SK-N-SH (cell line): ENCODE data around the gene ZNF615. TPM values are rescaled to one million over a fixed set of nuclear protein-coding genes. Genes with fewer than 3 reads are reported as not detected.
A peak's percentile ranks its signal among the peaks of the same experiment; 100 is the strongest.

Experiments
- CTCF ChIA-PET: fragments of 300-600, 350-600 bp; formaldehyde crosslinking; extraction: SDS; loops from one replicate; lab custom pipeline; 2021; lab: Yijun Ruan, JAX
- POLR2A ChIA-PET: fragments of 350-600 bp; sonication (Branson Sonifier 250); formaldehyde crosslinking; extraction: SDS; loops from one replicate; lab custom pipeline; 2020; ENCODE audit warnings: antibody characterized with exemption, inconsistent platforms; lab: Yijun Ruan, JAX
- DNase-seq: peaks from one replicate; pipeline ENCODE4 v3.0.0; 2012
- H2AFZ ChIP-seq: fragments of 200-600 bp; sonication (generic); 2 replicates; pipeline ENCODE4 v1.8.1; 2016; ENCODE audit warnings: antibody characterized with exemption, mild to moderate bottlenecking, low read depth
- H3F3A ChIP-seq: fragments of 200-600 bp; sonication (generic); replicated peaks from 2 replicates; pipeline ENCODE3; 2016; ENCODE audit warnings: antibody characterized with exemption, mild to moderate bottlenecking; ENCODE audit not compliant: insufficient read depth
- H3K27ac ChIP-seq, 2 experiments: fragments of 200-500 bp in 1 of 2; fragments of 200-600 bp in 1 of 2; sonication (Bioruptor generic) in 1 of 2; sonication (generic), shearing (Covaris generic) in 1 of 2; 2 replicates each; pipeline versions ENCODE4 v1.5.1 to v1.6.1; 2014 to 2016; ENCODE audit warnings: low read depth in 2 of 2, inconsistent platforms in 1 of 2, low read length in 1 of 2, mild to moderate bottlenecking in 1 of 2, mixed read lengths in 1 of 2
- H3K27me3 ChIP-seq: fragments of 200-600 bp; sonication (generic), shearing (Covaris generic); 2 replicates; pipeline ENCODE4 v1.6.1; 2016; ENCODE audit warnings: mixed run types; ENCODE audit not compliant: insufficient read depth
- H3K36me3 ChIP-seq, 2 experiments: fragments of 200-500 bp in 1 of 2; fragments of 200-600 bp in 1 of 2; sonication (Bioruptor generic) in 1 of 2; sonication (generic) in 1 of 2; replicated peaks in 1 of 2; 2 replicates each; pipeline versions ENCODE3 to v1.5.1; 2014 to 2016; ENCODE audit warnings: low read length in 1 of 2, mild to moderate bottlenecking in 1 of 2; ENCODE audit not compliant: insufficient read depth in 2 of 2, control insufficient read depth in 1 of 2
- H3K4me1 ChIP-seq, 2 experiments: fragments of 200-500 bp in 1 of 2; fragments of 200-600 bp in 1 of 2; sonication (Bioruptor generic) in 1 of 2; sonication (generic), shearing (Covaris generic) in 1 of 2; 2 replicates each; pipeline versions ENCODE4 v1.5.1 to v1.6.1; 2014 to 2016; ENCODE audit warnings: low read depth in 1 of 2, low read length in 1 of 2, mixed run types in 1 of 2; ENCODE audit not compliant: insufficient read depth in 2 of 2, control insufficient read depth in 1 of 2
- H3K4me2 ChIP-seq: fragments of 200-600 bp; sonication (generic), shearing (Covaris generic); 2 replicates; pipeline ENCODE4 v1.6.1; 2017; ENCODE audit warnings: mixed run types
- H3K4me3 ChIP-seq, 2 experiments: fragments of 200-500 bp in 1 of 2; fragments of 200-600 bp in 1 of 2; sonication (Bioruptor generic) in 1 of 2; sonication (generic), shearing (Covaris generic) in 1 of 2; 2 replicates each; pipeline versions ENCODE4 v1.5.1 to v1.8.1; 2014 to 2016; ENCODE audit warnings: low read depth in 2 of 2, inconsistent platforms in 1 of 2, low read length in 1 of 2, mild to moderate bottlenecking in 1 of 2, mixed read lengths in 1 of 2, moderate library complexity in 1 of 2
- H3K79me2 ChIP-seq: fragments of 200-600 bp; sonication (generic); 2 replicates; pipeline ENCODE4 v1.8.1; 2017; ENCODE audit warnings: mild to moderate bottlenecking; ENCODE audit not compliant: insufficient read depth
- H3K9ac ChIP-seq: fragments of 200-600 bp; sonication (generic); 2 replicates; pipeline ENCODE4 v1.6.1; 2017; ENCODE audit warnings: mixed run types
- H3K9me2 ChIP-seq: fragments of 200-600 bp; sonication (generic); 2 replicates; pipeline ENCODE4 v1.6.1; 2017; ENCODE audit warnings: mixed run types
- H3K9me3 ChIP-seq: fragments of 200-600 bp; sonication (generic); 2 replicates; pipeline ENCODE4 v1.6.1; 2017; ENCODE audit warnings: mixed run types, mild to moderate bottlenecking, moderate library complexity
- H4K20me1 ChIP-seq: fragments of 200-600 bp; sonication (generic); 2 replicates; pipeline ENCODE4 v1.6.1; 2017; ENCODE audit warnings: mild to moderate bottlenecking, mixed run types; ENCODE audit not compliant: insufficient read depth
- CTCF ChIP-seq: fragments of 200-600 bp; sonication (generic); IDR thresholded peaks from 2 replicates; pipeline ENCODE4 v1.6.1; 2017; ENCODE audit warnings: antibody characterized with exemption, mild to moderate bottlenecking, moderate library complexity
- ELF1 ChIP-seq: IDR thresholded peaks from 2 replicates; pipeline ENCODE4 v1.4.0; 2012
- EP300 ChIP-seq, 2 experiments: IDR thresholded peaks; 2 replicates each; pipeline versions ENCODE4 v1.4.0 to v1.6.1; 2012; ENCODE audit warnings: borderline replicate concordance in 1 of 2, low read depth in 1 of 2, low read length in 1 of 2
- FOXJ3 ChIP-seq: sonication (generic); formaldehyde crosslinking; IDR thresholded peaks from 2 replicates; pipeline ENCODE4 v1.5.1; 2020; ENCODE audit warnings: mild to moderate bottlenecking, missing genetic modification reagents
- FOXM1 ChIP-seq: IDR thresholded peaks from 2 replicates; pipeline ENCODE4 v1.4.0; 2012; ENCODE audit warnings: low read depth, mild to moderate bottlenecking
- GATA2 ChIP-seq: sonication (generic); formaldehyde crosslinking; IDR thresholded peaks from 2 replicates; pipeline ENCODE4 v1.5.0; 2020; ENCODE audit warnings: mild to moderate bottlenecking, missing genetic modification reagents
- MXI1 ChIP-seq: IDR thresholded peaks from 2 replicates; pipeline ENCODE4 v1.6.1; 2012; ENCODE audit warnings: mild to moderate bottlenecking, low read depth, low read length, improper control_type of control experiment
- NFIC ChIP-seq: IDR thresholded peaks from 2 replicates; pipeline ENCODE4 v1.4.0; 2012; ENCODE audit warnings: borderline replicate concordance
- NRF1 ChIP-seq: IDR thresholded peaks from 2 replicates; pipeline ENCODE4 v1.6.1; 2012; ENCODE audit warnings: low read depth, mild to moderate bottlenecking, low read length
- PBX3 ChIP-seq: IDR thresholded peaks from 2 replicates; pipeline ENCODE4; 2012
- POLR2AphosphoS5 ChIP-seq: IDR thresholded peaks from 2 replicates; pipeline ENCODE4 v1.6.1; 2012; ENCODE audit warnings: low read depth, low read length
- RAD21 ChIP-seq: IDR thresholded peaks from 2 replicates; pipeline ENCODE4 v1.6.1; 2012; ENCODE audit warnings: mild to moderate bottlenecking, low read length
- RFX5 ChIP-seq: IDR thresholded peaks from 2 replicates; pipeline ENCODE4 v1.6.1; 2012; ENCODE audit warnings: mild to moderate bottlenecking, improper control_type of control experiment, low read length
- RXRA ChIP-seq: IDR thresholded peaks from 2 replicates; pipeline ENCODE4 v1.4.0; 2012; ENCODE audit warnings: low read depth, mild to moderate bottlenecking, borderline replicate concordance
- TEAD4 ChIP-seq: IDR thresholded peaks from 2 replicates; pipeline ENCODE4 v1.4.0; 2012; ENCODE audit warnings: mild to moderate bottlenecking, borderline replicate concordance; ENCODE audit not compliant: insufficient read depth
- ZBTB33 ChIP-seq: IDR thresholded peaks from 2 replicates; pipeline ENCODE4 v1.4.0; 2012; ENCODE audit warnings: low read depth, borderline replicate concordance
- WGBS: methylation state at CpG from one replicate; pipeline ENCODE4 v1.1.6; 2017; ENCODE audit warnings: low lambda C conversion rate; 5-methylcytosine and 5-hydroxymethylcytosine counted together
- polyA plus RNA-seq, 3 experiments: library from polyadenylated mRNA; depleted of rRNA; stranded (reverse); fragments of >200 nt; gene quantifications; 2 replicates each; pipeline ENCODE4 v1.2.3, GENCODE V29; 2012

The ZNF615 gene
- polyA plus RNA-seq, 1 of the 3 experiments (the other 2 are of a cell fraction) = 1.6 TPM

GRCh38 chr19:51948975-51949374, 59.0 kb downstream of the ZNF615 start:
- H3K27me3 ChIP-seq = no peaks in the 10 kb centered on the region
- H3K27ac ChIP-seq = no peak overlapping the region
- H3K36me3 ChIP-seq = peaks cover 12 to 22% of the 10 kb centered on the region in 2 experiments
- ChIA-PET CTCF (no interaction called here), POLR2A (no interaction called here)
- H3K4me2 ChIP-seq = peak overlapping the region; percentile 28; the same call in 1 of the 2 replicates
- H3K9ac ChIP-seq = no peak overlapping the region
- peak overlapping the region; percentile 55; the same call in 1 of the 2 replicates for H2AFZ ChIP-seq
- peak overlapping the region; percentile 37 to 46; a peak in 3 of 4 replicates for H3K4me3 ChIP-seq
- no peaks in the 10 kb centered on the region for H3K9me2 ChIP-seq
- no peaks in the 10 kb centered on the region for H3K79me2 ChIP-seq
- H3K9me3 ChIP-seq = peaks cover 4% of the 10 kb centered on the region; the same call in 1 of the 2 replicates
- H4K20me1 ChIP-seq = no peaks in the 10 kb centered on the region
- H3F3A ChIP-seq = no peaks in the 10 kb centered on the region
- no peaks in the 10 kb centered on the region for H3K4me1 ChIP-seq
- WGBS = 11% methylated on average over 20 of the region's 25 CpGs
- TF ChIP-seq NRF1 (no peak), MXI1 (no peak), FOXM1 (no peak), PBX3 (no peak), TEAD4 (no peak), NFIC (no peak), ELF1 (0 out of 2 replicates have a peak, but pooled peaks have one; percentile 19)
- DNase-seq = peak; percentile 70

- no peak overlapping the region for H2AFZ ChIP-seq
- no peak overlapping the region for H3K4me2 ChIP-seq
- no peaks in the 10 kb centered on the region for H3K9me2 ChIP-seq
- TF ChIP-seq NRF1 (no peak), RAD21 (no peak), RXRA (no peak), POLR2AphosphoS5 (no peak), FOXJ3 (CRISPR knock-in tag) (no peak), TEAD4 (no peak), FOXM1 (no peak), CTCF (no peak), EP300 (IDR thresholded peaks at IDR 0.05; ENCODE audit: borderline replicate concordance in 1 of 2, low read depth in 1 of 2, low read length in 1 of 2) (no peak), ZBTB33 (no peak), PBX3 (no peak), RFX5 (no peak), GATA2 (CRISPR knock-in tag) (no peak)
- TF ChIP-seq, all 33 proteins: peak for 0
- H3K4me3 ChIP-seq = no peak overlapping the region
- no peak for DNase-seq
- no peaks in the 10 kb centered on the region for H3F3A ChIP-seq
- 63% methylated on average over 1 of the region's 1 CpG for WGBS
- no peaks in the 10 kb centered on the region for H3K79me2 ChIP-seq
- H3K36me3 ChIP-seq = peaks cover 32 to 45% of the 10 kb centered on the region in 2 experiments
- no peak overlapping the region for H3K27ac ChIP-seq
- H3K27me3 ChIP-seq = no peaks in the 10 kb centered on the region
- H4K20me1 ChIP-seq = no peaks in the 10 kb centered on the region
- no peaks in the 10 kb centered on the region for H3K4me1 ChIP-seq
- POLR2A ChIA-PET = no interaction called here
- CTCF ChIA-PET = no interaction called here
- no peak overlapping the region for H3K9ac ChIP-seq
- peaks cover 17% of the 10 kb centered on the region for H3K9me3 ChIP-seq
Observed at GRCh38 chr19:51946602-51947001, 61.4 kb downstream of the ZNF615 start.
